T-helper 2 cell treated with Interferon-gamma antibody and Interleukin-4, amounts not matched to agents 5 μg/mL and 100 μg/mL, for 36 hours (primary cell): ENCODE results near the gene ISL2.

Experiments used
- DNase-seq: peaks from one replicate; pipeline ENCODE4 v3.0.0; 2021; ENCODE audit warnings: low spot score
- H3K27ac Mint-ChIP-seq: one replicate; pipeline ENCODE4 v1.8.0; 2021; ENCODE audit warnings: mild to moderate bottlenecking, mixed read lengths
- H3K27me3 Mint-ChIP-seq: one replicate; pipeline ENCODE4 v1.8.0; 2021; ENCODE audit warnings: low read depth, mixed read lengths
- H3K36me3 Mint-ChIP-seq: one replicate; pipeline ENCODE4 v1.8.0; 2021; ENCODE audit warnings: low read depth, mixed read lengths
- H3K4me1 Mint-ChIP-seq: one replicate; pipeline ENCODE4 v1.8.0; 2021; ENCODE audit warnings: low read depth, mixed read lengths
- H3K4me3 Mint-ChIP-seq: one replicate; pipeline ENCODE4 v1.8.0; 2022; ENCODE audit warnings: mild to moderate bottlenecking, moderate library complexity, mixed read lengths
- H3K9me3 Mint-ChIP-seq: one replicate; pipeline ENCODE4 v1.8.0; 2021; ENCODE audit warnings: mixed read lengths

The ISL2 gene

GRCh38 chr15:76359152-76359551, 22.6 kb downstream of the ISL2 start:
- DNase-seq, result no peak
- Mint-ChIP-seq H3K27ac (no peak overlapping the region), H3K4me3 (no peak overlapping the region), H3K27me3 (peaks cover 3% of the 10 kb centered on the region), H3K4me1 (no peaks in the 10 kb centered on the region), H3K9me3 (no peaks in the 10 kb centered on the region), H3K36me3 (no peaks in the 10 kb centered on the region)

- H3K27me3 Mint-ChIP-seq, result peaks cover 2% of the 10 kb centered on the region
- DNase-seq, result no peak
- no peaks in the 10 kb centered on the region for H3K9me3 Mint-ChIP-seq
- H3K36me3 Mint-ChIP-seq, result no peaks in the 10 kb centered on the region
- no peak overlapping the region for H3K27ac Mint-ChIP-seq
- H3K4me3 Mint-ChIP-seq, result no peak overlapping the region
- no peaks in the 10 kb centered on the region for H3K4me1 Mint-ChIP-seq
These were observed 23.8 kb downstream of the ISL2 start for GRCh38 chr15:76360416-76360815.

- no peaks in the 10 kb centered on the region for H3K4me1 Mint-ChIP-seq
- no peak for DNase-seq
- H3K27me3 Mint-ChIP-seq, result no peaks in the 10 kb centered on the region
- no peak overlapping the region for H3K4me3 Mint-ChIP-seq
- H3K9me3 Mint-ChIP-seq, result no peaks in the 10 kb centered on the region
- H3K36me3 Mint-ChIP-seq, result no peaks in the 10 kb centered on the region
- no peak overlapping the region for H3K27ac Mint-ChIP-seq
These were observed 26.7 kb downstream of the ISL2 start for GRCh38 chr15:76363251-76363650.

GRCh38 chr15:76366714-76367113, 30.1 kb downstream of the ISL2 start:
- H3K9me3 Mint-ChIP-seq, result no peaks in the 10 kb centered on the region
- no peaks in the 10 kb centered on the region for H3K4me1 Mint-ChIP-seq
- no peaks in the 10 kb centered on the region for H3K36me3 Mint-ChIP-seq
- no peaks in the 10 kb centered on the region for H3K27me3 Mint-ChIP-seq
- H3K4me3 Mint-ChIP-seq, result no peak overlapping the region
- DNase-seq, result no peak
- H3K27ac Mint-ChIP-seq, result no peak overlapping the region

- no peak overlapping the region for H3K4me3 Mint-ChIP-seq
- no peaks in the 10 kb centered on the region for H3K4me1 Mint-ChIP-seq
- H3K9me3 Mint-ChIP-seq, result no peaks in the 10 kb centered on the region
- H3K36me3 Mint-ChIP-seq, result no peaks in the 10 kb centered on the region
- DNase-seq, result no peak
- H3K27ac Mint-ChIP-seq, result no peak overlapping the region
- no peaks in the 10 kb centered on the region for H3K27me3 Mint-ChIP-seq
These were observed 31.6 kb downstream of the ISL2 start for GRCh38 chr15:76368122-76368621.

- Mint-ChIP-seq H3K27ac (no peak overlapping the region), H3K36me3 (no peaks in the 10 kb centered on the region), H3K4me1 (no peaks in the 10 kb centered on the region), H3K9me3 (no peaks in the 10 kb centered on the region), H3K27me3 (no peaks in the 10 kb centered on the region), H3K4me3 (no peak overlapping the region)
- DNase-seq, result no peak
These were observed 39.5 kb downstream of the ISL2 start for GRCh38 chr15:76376029-76376428.

GRCh38 chr15:76376816-76377215, 40.2 kb downstream of the ISL2 start:
- no peak for DNase-seq
- no peaks in the 10 kb centered on the region for H3K36me3 Mint-ChIP-seq
- H3K4me3 Mint-ChIP-seq, result no peak overlapping the region
- H3K9me3 Mint-ChIP-seq, result no peaks in the 10 kb centered on the region
- H3K27me3 Mint-ChIP-seq, result no peaks in the 10 kb centered on the region
- no peaks in the 10 kb centered on the region for H3K4me1 Mint-ChIP-seq
- H3K27ac Mint-ChIP-seq, result no peak overlapping the region

GRCh38 chr15:76377217-76377616, 40.6 kb downstream of the ISL2 start:
- no peaks in the 10 kb centered on the region for H3K4me1 Mint-ChIP-seq
- no peak overlapping the region for H3K4me3 Mint-ChIP-seq

GRCh38 chr15:76377751-76378150, 41.2 kb downstream of the ISL2 start:
- H3K27ac Mint-ChIP-seq, result no peak overlapping the region
- H3K27me3 Mint-ChIP-seq, result no peaks in the 10 kb centered on the region
- no peaks in the 10 kb centered on the region for H3K36me3 Mint-ChIP-seq
- H3K9me3 Mint-ChIP-seq, result no peaks in the 10 kb centered on the region
- H3K4me3 Mint-ChIP-seq, result no peak overlapping the region
- DNase-seq, result no peak
- no peaks in the 10 kb centered on the region for H3K4me1 Mint-ChIP-seq

More at GRCh38 chr15:76377217-76377616, 40.6 kb downstream of the ISL2 start:
- Mint-ChIP-seq H3K27ac (no peak overlapping the region), H3K27me3 (no peaks in the 10 kb centered on the region), H3K9me3 (no peaks in the 10 kb centered on the region), H3K36me3 (no peaks in the 10 kb centered on the region)
- no peak for DNase-seq

GRCh38 chr15:76378691-76379090, 42.1 kb downstream of the ISL2 start:
- H3K27ac Mint-ChIP-seq, result no peak overlapping the region

GRCh38 chr15:76380249-76380648, 43.7 kb downstream of the ISL2 start:
- no peaks in the 10 kb centered on the region for H3K9me3 Mint-ChIP-seq
- DNase-seq, result no peak
- no peak overlapping the region for H3K27ac Mint-ChIP-seq
- H3K4me3 Mint-ChIP-seq, result no peak overlapping the region
- H3K36me3 Mint-ChIP-seq, result no peaks in the 10 kb centered on the region
- no peaks in the 10 kb centered on the region for H3K4me1 Mint-ChIP-seq
- H3K27me3 Mint-ChIP-seq, result no peaks in the 10 kb centered on the region

More at GRCh38 chr15:76378691-76379090, 42.1 kb downstream of the ISL2 start:
- no peak overlapping the region for H3K4me3 Mint-ChIP-seq
- no peaks in the 10 kb centered on the region for H3K36me3 Mint-ChIP-seq
- no peaks in the 10 kb centered on the region for H3K27me3 Mint-ChIP-seq
- DNase-seq, result no peak
- no peaks in the 10 kb centered on the region for H3K9me3 Mint-ChIP-seq
- H3K4me1 Mint-ChIP-seq, result no peaks in the 10 kb centered on the region

- Mint-ChIP-seq H3K4me1 (no peaks in the 10 kb centered on the region), H3K27me3 (no peaks in the 10 kb centered on the region), H3K36me3 (no peaks in the 10 kb centered on the region), H3K4me3 (no peak overlapping the region), H3K27ac (no peak overlapping the region), H3K9me3 (no peaks in the 10 kb centered on the region)
- DNase-seq, result no peak
These were observed 44.8 kb downstream of the ISL2 start for GRCh38 chr15:76381366-76381765.

GRCh38 chr15:76382987-76383728, 46.6 kb downstream of the ISL2 start:
- H3K9me3 Mint-ChIP-seq, result no peaks in the 10 kb centered on the region

GRCh38 chr15:76384409-76384808, 47.8 kb downstream of the ISL2 start:
- H3K27ac Mint-ChIP-seq, result no peak overlapping the region
- no peaks in the 10 kb centered on the region for H3K9me3 Mint-ChIP-seq
- no peak for DNase-seq
- no peaks in the 10 kb centered on the region for H3K27me3 Mint-ChIP-seq
- no peaks in the 10 kb centered on the region for H3K36me3 Mint-ChIP-seq
- H3K4me3 Mint-ChIP-seq, result no peak overlapping the region
- H3K4me1 Mint-ChIP-seq, result no peaks in the 10 kb centered on the region

More at GRCh38 chr15:76382987-76383728, 46.6 kb downstream of the ISL2 start:
- Mint-ChIP-seq H3K4me1 (no peaks in the 10 kb centered on the region), H3K27me3 (no peaks in the 10 kb centered on the region), H3K4me3 (no peak overlapping the region), H3K27ac (no peak overlapping the region), H3K36me3 (no peaks in the 10 kb centered on the region)
- DNase-seq, result no peak

GRCh38 chr15:76386178-76386577, 49.6 kb downstream of the ISL2 start:
- no peak for DNase-seq
- Mint-ChIP-seq H3K4me1 (no peaks in the 10 kb centered on the region), H3K36me3 (no peaks in the 10 kb centered on the region), H3K4me3 (no peak overlapping the region), H3K27ac (no peak overlapping the region), H3K9me3 (no peaks in the 10 kb centered on the region), H3K27me3 (no peaks in the 10 kb centered on the region)
